ENCODE results near the gene CUL1.

The CUL1 gene

DNA sequence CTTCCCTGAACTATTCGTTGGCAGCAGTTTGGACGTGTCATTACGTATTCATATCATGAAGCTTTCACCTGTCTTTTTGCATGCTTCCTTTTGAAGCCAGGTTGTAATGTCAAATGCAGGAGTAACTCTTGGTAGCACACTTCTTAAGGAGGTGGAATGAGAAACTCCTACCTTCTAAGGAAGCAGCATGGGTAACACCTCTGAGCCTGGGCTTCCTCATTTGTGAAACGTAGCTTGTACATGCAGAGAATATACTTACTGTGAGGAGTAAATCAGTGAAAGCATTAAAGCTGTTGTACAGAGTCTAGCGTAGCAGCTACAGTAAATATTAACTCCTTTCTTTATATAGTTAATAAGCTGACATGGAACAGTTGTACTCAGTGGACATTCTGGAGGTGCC, 21.1 kb downstream of the CUL1 start:
- no peak for DNase-seq

GRCh38 chr7:148720472-148720871, 21.8 kb downstream of the CUL1 start:
- DNase-seq: no peak

- DNase-seq: no peak
Observed at GRCh38 chr7:148721390-148721789, 22.7 kb downstream of the CUL1 start.

DNA sequence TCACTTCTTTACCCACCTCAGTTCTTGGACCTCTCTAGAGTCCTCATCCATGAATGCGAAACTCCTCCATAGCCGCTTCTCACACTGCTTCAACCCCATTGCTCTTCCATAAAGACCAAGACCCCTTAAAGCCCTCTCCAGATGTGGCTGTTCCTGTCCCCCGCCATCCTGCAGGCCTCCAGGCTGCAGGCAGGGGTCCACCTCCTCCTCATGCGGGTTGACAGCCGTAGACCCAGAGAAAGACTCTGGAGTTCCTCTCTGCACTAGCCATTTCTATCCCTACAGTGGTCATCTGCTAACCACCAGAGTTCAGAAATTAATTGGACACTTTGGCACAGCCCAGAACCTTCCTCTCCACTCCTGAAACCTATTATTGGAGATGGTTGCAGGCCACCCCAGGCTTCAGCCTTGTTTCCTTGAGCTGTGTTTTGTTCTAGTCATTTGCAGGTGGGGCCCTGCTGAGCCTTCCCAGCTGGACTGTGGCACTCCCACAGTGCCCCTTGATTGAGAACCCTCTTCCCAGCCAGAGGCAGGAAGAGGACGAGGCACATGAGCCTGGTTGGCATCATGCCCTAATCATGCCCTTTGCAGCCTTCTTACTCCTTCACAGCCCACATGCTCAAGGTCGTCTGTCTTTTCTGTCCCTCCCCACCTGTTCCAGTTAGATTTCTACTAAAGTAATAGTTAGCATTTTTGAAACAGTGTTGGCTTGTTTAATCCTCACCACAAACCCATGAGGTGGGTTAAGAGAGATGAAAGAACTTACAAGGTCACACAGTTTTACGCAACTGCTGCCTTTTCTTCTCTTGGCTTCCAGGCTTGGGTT, 23.9 kb downstream of the CUL1 start:
- no peak for DNase-seq

DNA sequence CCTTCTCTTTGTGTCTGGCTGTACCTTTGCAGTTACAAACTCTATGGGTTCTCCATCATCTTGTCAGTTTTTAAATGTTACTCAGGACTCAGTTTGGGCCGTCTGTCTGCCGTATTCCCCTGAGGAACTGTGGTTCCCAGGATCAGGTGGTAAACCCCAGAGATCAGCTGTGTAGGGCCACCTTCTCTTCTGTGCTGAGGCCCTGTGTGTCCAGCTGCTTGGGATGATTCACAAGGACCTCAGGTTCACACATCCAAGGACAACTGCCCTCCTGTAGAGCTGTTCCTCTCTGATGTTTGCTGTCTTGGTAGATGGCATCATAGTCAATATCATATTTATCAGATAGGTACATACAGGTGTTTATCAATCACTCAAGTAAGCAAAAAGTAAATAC, 24.5 kb downstream of the CUL1 start:
- DNase-seq: no peak

GRCh38 chr7:148723846-148724245, 25.1 kb downstream of the CUL1 start:
- no peak for DNase-seq

GRCh38 chr7:148726385-148726784, 27.7 kb downstream of the CUL1 start:
- no peak for DNase-seq

- no peak for DNase-seq
Observed at GRCh38 chr7:148727501-148728278, 29.0 kb downstream of the CUL1 start.

- no peak for DNase-seq
Observed at GRCh38 chr7:148729984-148730733, 31.5 kb downstream of the CUL1 start.

GRCh38 chr7:148732862-148733261, 34.2 kb downstream of the CUL1 start:
- DNase-seq: no peak

DNA sequence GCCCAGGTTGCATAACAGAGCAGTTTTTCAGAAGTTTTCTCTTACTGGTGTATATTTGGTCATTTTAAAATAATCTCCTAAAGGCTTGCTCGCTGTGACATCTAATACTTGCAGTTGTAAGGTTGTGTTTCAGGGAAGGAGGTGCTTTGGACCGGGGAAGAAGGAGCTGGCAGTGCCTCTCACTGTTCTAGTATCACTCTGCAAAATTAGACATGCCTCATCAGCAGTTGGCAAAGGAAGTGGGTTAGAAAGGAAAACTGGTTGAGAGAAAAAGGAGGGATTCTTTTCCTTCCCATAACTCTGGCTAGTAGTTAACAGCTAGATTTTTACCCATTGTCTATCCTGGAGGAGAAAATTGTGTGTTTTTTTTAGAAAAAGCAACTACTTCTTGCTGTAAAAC, 34.8 kb downstream of the CUL1 start:
- DNase-seq: no peak

DNA sequence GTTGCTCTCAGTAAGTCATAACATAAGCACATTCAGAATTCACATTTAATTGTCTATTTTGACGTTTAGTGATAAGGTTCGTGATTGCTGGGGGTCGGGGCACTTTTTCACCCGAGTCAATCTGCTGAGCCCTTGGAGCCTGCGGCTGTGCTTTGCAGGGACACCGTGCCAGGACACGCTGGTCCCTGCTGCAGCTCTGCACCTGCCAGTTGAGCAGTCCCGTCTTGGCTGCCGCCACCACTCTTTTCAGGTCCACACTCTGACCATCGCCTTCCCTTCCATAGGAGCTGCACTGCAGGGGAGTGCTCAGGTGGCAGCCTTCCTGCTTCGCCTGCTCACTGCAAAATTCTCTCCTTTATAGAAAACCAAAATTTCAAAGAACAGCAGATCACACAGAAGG, 36.4 kb downstream of the CUL1 start:
- no peak for DNase-seq

- DNase-seq: no peak
Observed at GRCh38 chr7:148735967-148736366, 37.3 kb downstream of the CUL1 start.

GRCh38 chr7:148738737-148739535, 40.2 kb downstream of the CUL1 start:
- no peak for DNase-seq

GRCh38 chr7:148746135-148746534, 47.4 kb downstream of the CUL1 start:
- DNase-seq: no peak

DNA sequence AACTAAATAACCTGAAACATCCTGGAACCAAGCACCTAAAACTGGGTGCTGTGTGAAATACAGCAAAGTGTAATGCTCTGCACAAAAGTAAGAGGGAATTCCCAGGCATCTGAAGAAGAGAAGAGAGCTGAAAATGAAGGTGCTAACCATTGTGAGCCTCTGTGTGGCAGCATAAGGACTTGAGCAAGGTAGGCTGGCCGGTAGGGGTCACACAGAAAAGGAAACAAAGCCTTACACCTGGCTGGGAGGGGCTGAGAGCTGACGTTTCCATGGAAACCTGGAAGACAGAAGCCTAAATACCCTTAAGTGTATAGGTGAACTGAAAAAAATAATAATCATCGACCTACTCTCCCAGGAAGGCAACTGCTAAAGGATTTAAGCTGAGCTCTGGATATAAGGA, 48.6 kb downstream of the CUL1 start:
- DNase-seq: no peak

DNA sequence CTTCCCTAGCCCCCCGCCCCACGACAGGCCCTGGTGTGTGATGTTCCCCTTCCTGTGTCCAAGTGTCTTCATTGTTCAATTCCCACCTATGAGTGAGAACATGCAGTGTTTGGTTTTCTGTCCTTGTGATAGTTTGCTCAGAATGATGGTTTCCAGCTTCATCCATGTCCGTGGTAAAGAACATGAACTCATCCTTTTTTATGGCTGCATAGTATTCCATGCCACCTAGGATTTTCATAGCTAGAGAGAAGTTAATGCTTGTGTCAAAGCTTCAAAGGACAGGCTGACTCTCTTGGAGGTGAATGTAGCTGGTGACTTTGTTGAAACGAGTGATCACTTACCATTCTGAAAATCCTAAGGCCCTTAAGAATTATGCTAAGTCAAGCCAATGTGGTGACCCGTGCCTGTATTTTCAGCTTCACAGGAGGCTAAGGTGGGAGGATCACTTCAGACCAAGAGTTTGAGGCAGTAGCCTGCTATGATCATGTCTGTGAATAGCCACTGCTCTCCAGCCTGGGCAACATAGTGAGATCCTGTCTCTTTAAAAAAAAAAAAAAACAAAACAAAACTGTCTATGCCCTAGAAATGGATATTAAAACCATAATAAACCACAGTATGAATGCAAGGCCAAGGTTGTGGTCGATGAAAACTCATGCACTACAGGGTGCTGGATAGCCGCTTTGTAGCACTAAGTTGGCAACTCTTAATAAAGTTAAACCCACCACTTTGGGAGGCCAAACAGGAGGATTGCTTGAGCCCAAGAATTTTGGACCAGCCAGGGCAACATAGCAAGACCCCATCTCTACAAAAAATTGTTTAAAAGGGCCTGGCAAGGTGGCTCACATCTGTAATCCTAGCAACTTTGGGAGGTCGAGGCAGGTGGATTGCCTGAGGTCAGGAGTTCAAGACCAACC, 52.0 kb downstream of the CUL1 start:
- no peak for DNase-seq

GRCh38 chr7:148753224-148753623, 54.5 kb downstream of the CUL1 start:
- no peak for DNase-seq

DNA sequence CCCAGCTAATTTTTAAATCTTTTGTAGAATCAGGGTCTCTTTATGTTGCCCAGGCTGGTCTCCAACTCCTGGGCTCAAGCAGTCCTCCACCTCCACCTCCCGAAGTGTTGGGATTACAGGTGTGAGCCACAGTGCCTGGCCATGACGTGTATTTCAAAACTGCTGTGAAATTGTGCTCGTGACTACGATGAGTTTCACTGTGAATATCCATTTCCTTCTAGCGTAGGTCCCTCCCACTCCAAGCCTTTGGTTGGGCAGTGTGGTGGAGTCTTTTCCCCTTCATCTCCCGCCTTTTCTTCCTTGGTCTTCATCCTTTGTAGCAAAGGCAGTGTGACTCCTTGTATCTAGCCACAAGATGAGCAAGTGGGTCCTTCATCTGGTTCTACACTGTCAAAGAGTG, 56.2 kb downstream of the CUL1 start:
- no peak for DNase-seq

DNA sequence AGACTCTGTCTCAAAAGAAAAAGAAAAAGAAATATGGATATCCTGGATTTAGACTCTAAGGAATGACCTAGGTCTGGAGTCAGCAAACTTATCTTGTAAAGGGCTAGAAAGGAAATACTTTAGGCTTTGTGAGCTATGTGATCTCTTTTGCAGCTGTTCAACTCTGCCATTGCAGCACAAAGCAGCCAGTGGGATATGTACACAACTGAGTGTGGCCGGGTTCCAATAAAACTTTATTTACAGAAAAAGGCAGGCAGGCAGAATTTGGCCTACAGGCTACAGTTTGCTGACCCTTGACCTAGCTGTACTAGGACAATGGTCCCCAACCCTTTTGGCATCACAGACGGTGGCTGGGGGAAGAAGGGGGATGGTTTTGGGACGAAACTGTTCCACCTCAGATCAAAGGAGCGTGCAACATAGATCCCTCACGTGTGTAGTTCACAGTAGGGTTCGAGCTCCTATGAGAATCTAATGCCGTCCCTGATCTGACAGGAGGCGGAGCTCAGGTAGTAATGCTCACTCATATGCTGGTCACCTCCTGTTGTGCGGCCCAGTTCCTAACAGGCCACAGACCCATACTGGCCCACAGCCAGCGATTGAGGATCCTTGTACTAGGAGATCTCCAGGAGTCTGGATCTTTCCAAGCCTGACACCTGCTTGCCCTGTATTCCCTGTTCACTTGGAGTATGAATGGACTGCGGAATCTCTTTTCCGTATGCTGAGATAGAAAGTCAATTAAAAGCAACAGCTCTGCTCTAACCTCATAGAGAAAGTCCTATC, 63.0 kb downstream of the CUL1 start:
- no peak for DNase-seq

DNA sequence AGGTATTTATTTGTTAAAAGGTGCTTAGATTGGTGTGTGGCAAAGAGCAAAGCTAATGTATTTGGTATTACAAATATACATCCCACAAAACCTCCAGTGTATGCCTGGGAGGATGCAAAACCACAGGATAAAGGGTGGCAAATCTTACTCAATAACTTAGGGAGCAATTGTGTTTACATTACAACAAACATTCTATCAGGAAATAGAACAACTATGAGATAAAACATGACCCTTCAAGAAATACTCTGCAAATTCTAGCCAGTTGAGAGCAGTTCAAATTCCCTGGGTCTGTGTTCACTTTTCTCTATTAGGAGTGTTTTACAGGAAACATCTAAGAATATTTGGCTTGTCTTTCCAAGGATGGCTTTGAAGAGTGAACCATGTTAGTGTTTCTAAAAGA, 64.9 kb downstream of the CUL1 start:
- no peak for DNase-seq
